Measurements from ENCODE around the gene SLC1A5.
"Not testable (repeated sequence)": the region's sequence is repeated elsewhere in the genome, so short reads cannot be mapped to it uniquely, and the experiment has no call there.

The SLC1A5 gene

GRCh38 chr19:46802152-46802551 is 13.8 kb upstream of the SLC1A5 start:
- no peak for DNase-seq (ENCODE audit: low read depth, low spot score)

- no peak for DNase-seq (ENCODE audit: low read depth, low spot score)
Measured at GRCh38 chr19:46798713-46799112, 10.3 kb upstream of the SLC1A5 start.

DNA sequence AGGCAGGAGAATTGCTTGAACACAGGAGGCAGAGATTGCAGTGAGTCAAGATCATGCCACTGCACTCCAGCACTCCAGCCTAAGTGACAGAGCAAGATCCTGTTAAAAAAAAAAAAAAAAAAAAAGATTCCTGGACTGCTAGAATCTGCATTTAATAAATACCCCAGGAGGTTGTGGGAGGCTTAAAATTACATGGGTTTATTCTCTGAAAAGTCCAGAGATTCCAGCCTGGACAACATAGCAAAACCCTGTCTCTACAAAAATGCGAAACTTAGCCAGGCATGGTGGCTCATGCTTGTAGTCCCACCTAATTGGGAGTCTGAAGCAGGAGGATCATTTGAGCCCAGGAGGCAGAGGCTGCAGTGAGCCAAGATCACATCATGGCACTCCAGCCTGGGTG is 9.5 kb upstream of the SLC1A5 start:
- no peak for DNase-seq (ENCODE audit: low read depth, low spot score)

DNA sequence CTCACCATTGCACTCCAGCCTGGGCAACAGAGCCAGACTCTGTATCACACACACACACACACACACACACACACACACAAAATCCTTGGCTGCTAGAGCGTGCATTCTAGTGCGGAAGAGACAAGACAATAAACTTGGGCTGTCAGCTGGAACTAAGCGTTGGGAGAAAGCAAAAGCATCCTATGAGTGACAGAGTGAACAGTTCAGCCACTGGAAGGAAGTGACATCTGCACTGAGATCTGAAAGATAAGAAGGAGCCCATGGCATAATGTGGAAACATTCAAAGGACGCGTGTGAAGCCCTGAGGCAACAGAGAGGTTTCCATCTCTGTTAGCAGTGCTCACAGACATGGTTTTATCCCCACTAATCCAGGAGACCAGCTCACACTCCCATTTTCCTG is 3.5 kb upstream of the SLC1A5 start:
- no peak for DNase-seq (ENCODE audit: low read depth, low spot score)

DNA sequence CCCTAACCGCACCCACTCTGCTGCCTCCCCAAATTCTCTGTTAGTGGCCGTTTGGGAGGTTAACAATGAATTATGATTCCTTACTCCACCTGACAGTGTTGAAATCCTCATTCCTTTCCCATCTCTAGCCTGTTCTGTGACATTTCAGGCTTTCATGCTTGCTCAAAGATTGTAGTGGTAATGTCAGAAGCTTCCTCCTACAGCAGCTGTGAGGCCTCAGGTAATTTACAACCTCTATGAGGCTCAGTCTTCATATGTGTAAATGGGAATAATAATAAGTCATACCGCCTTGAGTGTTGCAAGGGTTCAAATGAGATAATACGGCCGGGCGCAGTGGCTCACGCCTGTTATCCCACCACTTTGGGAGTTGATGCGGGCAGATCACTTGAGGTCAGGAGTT is 977 bp upstream of the SLC1A5 start:
- DNase-seq (ENCODE audit: low read depth, low spot score) = no peak

- no peak for DNase-seq (ENCODE audit: low read depth, low spot score)
Measured at GRCh38 chr19:46788968-46789338, 559 bp upstream of the SLC1A5 start.

- no peak for DNase-seq (ENCODE audit: low read depth, low spot score)
Measured at GRCh38 chr19:46787331-46788261, 798 bp downstream of the SLC1A5 start.

GRCh38 chr19:46787040-46787330 is 1.4 kb downstream of the SLC1A5 start:
- no peak for DNase-seq (ENCODE audit: low read depth, low spot score)

DNA sequence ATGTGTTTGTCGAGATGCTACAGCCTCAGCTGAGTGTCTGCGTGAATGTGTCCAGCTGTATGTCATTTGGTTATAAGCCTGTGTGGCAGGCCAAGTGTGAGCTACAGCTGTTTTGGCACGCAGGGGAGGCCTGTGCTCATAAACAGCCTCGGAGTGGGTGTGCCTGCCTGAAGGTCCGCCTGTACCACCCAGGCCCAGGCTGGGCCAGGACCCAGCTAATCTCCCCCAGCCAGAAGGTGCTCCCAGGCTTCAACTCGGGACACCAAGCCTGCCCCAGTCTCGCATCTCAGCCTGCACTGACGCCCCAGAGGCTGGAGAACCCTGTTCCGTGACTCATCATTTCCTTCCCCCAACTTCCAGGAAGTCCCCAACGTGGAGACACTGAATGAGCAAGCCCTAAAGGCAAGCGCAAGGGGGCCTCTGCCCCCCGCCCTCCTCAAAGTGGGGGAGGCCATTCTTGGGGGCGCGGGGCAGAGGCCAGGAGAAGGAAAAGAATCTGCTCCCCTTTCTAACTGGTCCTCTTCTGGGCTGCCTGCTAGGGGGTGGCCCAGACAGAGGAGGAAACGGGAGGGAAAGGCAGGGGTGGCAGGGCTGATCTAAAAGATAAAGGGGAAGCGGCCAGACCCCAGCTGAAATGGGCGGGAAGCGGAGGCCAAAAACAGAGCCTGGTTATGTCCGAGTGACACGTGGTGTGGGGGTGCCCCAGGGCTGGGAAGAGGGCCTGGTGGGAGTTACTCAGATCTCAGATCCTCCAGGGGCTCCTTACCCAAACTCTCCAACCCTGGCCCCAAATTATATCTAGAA is 2.0 kb downstream of the SLC1A5 start:
- DNase-seq (ENCODE audit: low read depth, low spot score) = no peak

DNA sequence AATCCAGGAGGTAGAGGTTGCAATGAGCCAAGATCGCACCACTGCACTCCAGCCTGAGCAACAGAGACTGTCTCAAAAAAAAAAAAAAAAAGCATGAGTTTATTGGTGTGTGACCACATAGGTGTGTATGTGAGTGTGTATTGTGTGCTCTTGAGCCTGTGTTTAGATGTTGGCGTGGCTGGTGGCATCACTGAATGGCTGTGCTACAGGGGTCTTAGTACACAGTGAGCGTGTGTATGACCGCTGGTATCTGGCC is 2.5 kb downstream of the SLC1A5 start:
- no peak for DNase-seq (ENCODE audit: low read depth, low spot score)

GRCh38 chr19:46785054-46785979 is 3.1 kb downstream of the SLC1A5 start:
- DNase-seq (ENCODE audit: low read depth, low spot score) = no peak

- DNase-seq (ENCODE audit: low read depth, low spot score) = no peak
Measured at GRCh38 chr19:46784262-46785053, 3.9 kb downstream of the SLC1A5 start.

DNA sequence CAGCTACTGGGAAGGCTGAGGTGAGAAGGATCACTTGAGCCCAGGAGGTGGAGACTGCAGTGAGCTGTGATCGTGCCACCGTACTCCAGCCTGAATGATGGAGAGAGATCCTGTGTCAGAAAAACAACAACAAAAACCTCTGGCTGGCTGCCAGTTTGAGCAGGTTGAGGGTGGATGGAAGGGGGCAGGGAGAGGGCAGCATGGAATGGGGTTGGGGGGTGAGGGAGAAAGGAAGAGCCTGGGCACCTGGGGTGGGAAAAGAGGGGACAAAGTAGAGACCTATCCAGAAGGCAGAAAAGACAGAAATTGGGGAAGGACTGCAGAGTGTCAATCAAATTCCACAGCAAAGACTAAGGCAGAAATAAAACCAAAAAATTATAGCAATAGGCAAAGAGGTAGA is 4.7 kb downstream of the SLC1A5 start:
- DNase-seq (ENCODE audit: low read depth, low spot score) = no peak

- DNase-seq (ENCODE audit: low read depth, low spot score) = no peak
Measured at GRCh38 chr19:46782355-46783019, 5.9 kb downstream of the SLC1A5 start.

DNA sequence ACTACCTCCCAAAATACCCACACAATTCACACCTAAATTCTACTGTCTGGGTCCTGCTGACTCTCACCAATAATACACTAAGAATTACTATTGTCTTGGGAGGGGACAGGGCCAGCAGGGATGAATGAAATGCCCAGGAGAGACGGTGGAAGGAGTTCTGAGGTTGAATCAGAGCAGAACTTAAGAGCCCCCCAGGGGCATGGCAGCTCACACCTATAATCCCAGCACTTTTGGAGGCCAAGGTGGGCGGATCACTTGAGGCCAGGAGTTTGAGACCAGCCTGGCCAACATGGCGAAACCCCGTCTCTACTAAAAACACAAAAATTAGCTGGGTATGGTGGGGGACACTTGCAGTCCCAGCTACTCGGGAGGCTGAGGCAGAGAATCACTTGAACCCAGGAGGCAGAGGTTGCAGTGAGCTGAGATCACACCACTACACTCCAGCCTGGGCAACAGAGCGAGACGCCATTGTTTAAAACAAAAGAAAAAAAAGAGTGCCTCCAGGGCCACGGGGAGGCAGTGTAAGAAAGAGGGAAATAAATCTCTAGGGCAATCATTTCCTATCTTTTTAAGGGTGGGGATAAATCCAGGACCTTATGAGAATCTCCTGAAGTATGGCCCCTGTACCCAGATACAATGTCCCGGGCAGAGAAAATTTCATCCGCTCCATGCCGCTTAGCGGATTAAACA is 10.3 kb downstream of the SLC1A5 start:
- not testable (repeated sequence) for DNase-seq (ENCODE audit: low read depth, low spot score)

DNA sequence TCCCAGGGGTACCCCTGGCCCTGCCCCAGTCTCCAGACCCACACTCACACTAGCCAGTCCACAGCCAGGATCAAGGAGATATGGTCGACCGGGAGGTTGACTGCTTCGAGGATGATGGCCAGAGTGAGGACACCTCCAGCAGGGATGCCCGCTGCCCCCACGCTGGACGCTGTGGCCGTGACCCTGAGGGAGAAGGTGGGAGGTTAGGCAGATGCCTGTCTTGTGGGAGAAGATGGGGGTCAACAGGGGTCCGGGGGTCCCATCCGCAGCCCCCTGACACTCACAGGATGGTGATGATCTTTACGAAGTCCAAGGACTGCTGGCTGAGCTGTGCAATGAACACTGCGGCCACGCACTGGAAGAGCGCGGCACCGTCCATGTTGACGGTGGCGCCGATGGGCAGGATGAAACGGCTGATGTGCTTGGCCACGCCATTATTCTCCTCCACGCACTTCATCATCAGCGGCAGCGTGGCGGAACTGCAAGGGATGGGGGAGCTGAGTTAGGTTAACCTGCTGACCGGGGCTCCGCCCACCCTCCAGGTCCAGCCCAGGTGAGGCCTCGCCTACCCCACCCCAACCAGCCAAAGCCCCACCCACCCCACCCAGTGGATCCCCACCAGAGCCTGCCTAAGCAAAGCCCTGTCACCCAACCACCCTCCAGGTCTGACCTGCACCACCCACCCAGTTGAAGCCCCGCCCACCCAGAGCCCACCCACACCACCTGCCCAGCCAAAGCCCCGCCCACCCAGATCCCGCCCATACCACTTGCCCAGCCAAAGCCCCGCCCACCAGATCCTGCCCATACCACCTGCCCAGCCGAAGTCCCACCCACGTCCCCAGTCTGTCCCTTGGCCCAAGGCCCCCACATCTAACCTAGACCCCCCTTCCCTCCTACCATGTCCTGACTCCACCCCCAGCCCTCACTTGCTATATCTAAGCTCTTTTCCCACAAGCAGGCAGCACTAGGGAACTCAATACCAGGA is 11.2 kb downstream of the SLC1A5 start:
- DNase-seq (ENCODE audit: low read depth, low spot score) = no peak

GRCh38 chr19:46775642-46776258 is 12.6 kb downstream of the SLC1A5 start:
- no peak for DNase-seq (ENCODE audit: low read depth, low spot score)

DNA sequence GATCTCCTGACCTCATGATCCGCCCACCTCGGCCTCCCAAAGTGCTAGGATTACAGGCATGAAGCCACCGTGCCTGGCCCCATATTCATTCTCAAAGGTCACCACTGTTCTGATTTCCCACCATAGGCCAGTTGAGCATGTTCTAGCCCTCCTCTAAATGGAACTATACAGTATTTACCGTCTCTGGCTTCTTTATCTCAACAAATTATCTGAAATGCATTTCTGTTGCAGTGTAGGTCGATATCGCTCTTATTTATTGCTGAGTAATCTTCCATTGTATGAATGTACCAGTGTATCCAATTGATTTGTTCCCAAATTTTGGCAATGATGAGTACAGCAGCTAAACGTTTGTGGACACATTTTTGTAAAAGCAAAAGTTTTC is 15.4 kb downstream of the SLC1A5 start:
- DNase-seq (ENCODE audit: low read depth, low spot score) = no peak

Measured in smooth muscle cell of the brain vasculature (primary cell).